Measurements from ENCODE around the gene SHISAL1.
"Not testable (repeated sequence)": the region's sequence is repeated elsewhere in the genome, so short reads cannot be mapped to it uniquely, and the experiment has no call there.

The SHISAL1 gene

GRCh38 chr22:44325718-44326490 is 13.2 kb upstream of the SHISAL1 start:
- DNase-seq = no peak

GRCh38 chr22:44323140-44323790 is 10.5 kb upstream of the SHISAL1 start:
- not testable (repeated sequence) for DNase-seq

DNA sequence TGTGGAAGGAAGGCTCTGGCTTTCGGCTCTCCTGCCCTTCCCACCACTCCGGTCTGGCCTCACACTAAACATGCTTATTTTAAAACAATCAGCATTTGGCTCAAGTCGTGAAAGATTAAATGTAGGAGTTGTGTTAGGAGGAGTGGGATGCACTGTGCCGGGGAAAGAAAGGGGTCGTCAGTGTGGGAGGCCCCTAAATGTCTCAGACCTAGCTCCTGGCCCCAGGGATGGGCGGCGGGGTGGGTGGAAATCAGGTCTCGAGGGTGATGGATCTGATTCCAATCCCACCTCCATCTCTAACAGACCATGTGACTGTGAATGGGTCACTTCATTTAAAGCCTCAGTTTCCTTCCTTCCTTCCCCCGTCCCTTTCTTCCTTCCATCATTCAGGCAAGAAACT is 6.9 kb upstream of the SHISAL1 start:
- no peak for DNase-seq

DNA sequence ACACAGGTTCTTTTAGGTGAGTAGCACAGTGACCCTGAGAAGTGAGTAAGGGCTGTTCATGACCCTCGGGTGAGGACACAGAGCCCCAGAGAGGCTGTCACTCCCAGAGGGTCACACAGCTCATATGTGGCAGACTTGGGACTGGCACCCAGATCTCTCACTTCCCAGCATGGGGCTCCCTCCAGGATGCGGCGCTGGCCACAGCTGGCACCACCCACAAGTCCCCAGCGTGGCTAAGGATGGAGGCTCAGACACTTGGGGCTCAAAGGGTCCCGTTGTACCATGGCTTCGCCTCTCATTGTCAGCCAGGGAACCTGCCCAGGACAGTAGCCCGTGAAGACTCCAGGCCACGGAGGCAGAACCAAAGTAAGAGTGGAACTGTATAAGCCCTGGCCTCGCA is 6.0 kb upstream of the SHISAL1 start:
- DNase-seq = no peak

- DNase-seq = no peak
Measured at GRCh38 chr22:44317886-44318637, 5.3 kb upstream of the SHISAL1 start.

GRCh38 chr22:44317123-44317444 is 4.3 kb upstream of the SHISAL1 start:
- DNase-seq = no peak

DNA sequence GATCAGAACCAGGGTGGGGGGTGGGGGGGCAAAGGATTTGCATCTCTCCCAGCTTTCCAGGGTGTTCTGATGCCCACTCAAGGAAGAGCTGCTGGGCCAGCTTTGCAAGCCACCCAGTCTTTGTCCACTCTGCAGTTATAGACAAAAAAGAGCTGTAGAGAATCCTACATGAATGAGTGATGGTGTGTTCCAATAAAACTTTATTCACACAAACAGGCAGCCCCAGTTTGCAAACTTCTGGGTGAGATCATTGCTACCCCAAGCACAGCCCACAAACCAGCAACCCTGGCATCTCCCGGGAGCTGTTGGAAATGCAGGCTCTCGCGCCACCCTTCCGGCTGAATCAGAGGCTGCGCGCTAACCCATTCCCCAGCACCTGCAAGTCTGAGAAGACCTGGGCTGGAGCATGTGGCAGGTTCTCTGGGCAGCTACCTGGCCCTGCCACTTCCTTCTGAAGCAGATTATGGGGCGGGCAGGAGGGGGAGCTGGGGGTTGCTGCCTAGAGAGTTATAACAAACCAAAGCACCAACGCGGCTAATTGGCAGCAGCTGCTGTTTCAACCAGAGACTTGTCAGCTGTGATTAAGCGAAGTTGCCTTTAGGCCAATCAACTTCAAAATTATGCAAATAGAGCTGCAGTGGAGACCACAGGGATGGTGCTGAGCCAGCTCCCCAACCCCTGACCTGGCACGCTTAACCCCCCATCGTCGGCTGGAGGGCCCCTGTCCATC is 3.8 kb upstream of the SHISAL1 start:
- DNase-seq = no peak

GRCh38 chr22:44314425-44315067 is 1.8 kb upstream of the SHISAL1 start:
- no peak for DNase-seq

DNA sequence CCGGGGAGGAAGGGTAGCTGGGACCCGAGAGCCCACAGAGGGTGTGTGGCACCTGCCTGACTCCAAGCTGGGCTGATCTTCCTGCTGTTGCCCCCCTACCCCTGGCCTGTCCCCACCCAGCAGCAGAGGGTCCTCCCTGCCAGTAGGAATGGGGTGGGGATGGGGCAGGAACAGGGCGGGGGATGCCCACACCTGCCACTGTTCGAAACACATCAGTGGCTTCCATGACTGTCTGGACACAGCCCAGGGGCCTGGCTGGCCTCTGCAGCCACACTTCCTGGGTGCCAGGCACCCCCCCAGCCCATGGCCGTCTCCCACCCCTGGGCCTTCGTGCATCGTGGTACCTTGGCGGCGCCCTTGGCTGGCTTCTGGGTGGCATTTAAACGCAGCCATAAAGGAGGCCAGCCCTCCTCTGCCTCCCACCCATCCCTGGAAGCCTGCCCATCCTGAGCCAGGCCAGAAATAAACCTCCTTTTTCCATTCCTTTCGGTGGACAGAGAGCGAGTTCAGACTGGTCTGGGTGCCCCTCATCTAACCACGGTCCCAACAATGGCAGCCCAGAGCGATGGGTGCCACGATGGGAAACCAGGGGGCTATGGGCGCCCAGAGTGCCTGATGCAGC is 745 bp upstream of the SHISAL1 start:
- no peak for DNase-seq

- no peak for DNase-seq
Measured at GRCh38 chr22:44311855-44312170, 938 bp downstream of the SHISAL1 start.

DNA sequence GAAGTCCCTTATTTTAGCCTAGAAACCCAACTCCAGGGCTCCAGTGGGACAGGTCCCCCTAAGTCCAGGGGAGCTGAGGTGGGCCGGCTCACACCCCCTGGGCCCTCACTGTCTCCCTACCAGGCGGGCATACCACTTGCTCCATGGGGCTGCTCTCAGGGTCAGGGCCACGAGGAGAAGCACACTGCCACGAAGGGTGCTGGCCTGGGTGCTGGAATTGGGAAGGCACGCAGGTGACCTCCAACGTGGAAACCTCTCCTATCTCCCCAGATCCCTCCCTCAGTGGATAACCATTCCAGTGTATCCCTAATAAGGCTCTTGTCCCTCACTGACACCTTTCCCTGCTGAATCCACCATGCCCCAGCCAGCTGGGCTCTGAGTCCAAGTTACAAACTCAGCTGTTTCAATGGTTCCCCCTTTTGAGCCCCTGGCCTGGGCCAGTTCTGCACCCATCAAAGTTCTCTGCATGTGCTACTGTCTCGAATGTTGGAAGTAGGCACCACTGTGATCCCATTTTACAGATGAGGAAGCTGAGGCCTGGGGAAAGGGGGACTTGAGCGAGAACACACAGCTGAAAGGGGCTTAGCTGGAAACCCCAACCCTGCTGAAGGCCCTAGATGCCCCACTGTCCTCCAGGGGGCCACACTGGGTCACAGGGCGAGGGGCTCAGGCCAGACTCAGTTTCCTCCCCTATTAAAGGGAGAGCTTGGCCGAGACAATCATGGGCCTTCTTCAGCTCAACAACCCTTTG is 1.5 kb downstream of the SHISAL1 start:
- DNase-seq = no peak

DNA sequence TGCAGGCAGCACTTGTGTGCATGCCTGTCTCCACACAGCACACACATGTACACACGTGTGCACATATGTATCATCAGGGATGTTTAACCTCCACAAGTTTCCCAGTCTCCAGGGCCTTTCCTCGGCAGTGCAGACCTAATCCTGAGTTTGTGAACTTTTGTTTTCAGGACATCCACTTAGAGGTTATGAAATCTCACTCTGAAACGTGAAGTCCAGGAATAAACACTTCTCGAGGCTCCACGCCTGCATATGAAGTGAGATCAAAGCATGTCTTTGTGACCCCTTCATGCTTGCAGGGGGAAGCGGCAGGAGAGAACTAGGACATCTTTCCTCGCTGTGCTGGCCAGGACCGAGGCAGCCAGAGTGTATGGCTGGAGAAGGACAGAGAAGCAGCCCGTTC is 3.1 kb downstream of the SHISAL1 start:
- DNase-seq = no peak

DNA sequence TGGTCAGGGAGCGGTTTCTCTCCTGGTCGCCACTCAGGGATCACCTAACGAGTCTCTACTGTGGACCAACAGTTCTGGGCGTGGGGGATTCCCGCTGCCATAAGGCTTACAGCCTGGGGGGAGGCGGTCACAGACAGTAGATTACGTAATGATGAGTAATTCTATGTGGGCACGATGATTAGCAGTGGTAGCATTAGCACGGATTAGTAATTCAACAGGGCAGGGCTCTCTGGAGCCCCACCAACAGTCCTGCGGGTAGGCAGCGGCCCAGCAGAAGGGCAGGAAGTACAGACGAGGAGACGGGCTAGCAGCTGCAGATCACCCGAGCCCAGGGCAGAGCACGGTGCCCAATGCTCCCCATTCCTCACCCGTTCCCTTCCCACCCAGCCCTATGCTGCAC is 3.6 kb downstream of the SHISAL1 start:
- no peak for DNase-seq

GRCh38 chr22:44307509-44308169 is 5.1 kb downstream of the SHISAL1 start:
- DNase-seq = no peak

GRCh38 chr22:44305888-44306287 is 6.9 kb downstream of the SHISAL1 start:
- no peak for DNase-seq

DNA sequence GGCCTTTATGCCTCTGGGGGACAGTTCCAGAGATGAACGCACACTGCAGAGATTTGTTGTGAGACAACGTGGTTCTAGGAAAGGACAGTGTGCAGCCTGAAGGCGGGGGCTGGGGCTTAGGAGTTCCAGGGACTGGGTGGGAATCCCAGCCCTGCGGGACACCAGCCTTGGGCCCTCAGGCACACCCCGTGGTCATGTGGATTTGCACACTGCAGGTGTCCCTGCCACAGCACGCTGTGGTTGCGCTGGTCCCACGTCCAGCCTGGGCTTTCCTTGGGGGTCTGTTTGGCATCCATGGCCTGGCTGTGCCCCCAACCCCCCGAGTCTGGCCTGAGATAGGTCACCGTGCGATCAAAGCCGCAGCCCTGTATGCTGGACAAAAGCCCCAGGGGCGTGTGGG is 7.3 kb downstream of the SHISAL1 start:
- no peak for DNase-seq

DNA sequence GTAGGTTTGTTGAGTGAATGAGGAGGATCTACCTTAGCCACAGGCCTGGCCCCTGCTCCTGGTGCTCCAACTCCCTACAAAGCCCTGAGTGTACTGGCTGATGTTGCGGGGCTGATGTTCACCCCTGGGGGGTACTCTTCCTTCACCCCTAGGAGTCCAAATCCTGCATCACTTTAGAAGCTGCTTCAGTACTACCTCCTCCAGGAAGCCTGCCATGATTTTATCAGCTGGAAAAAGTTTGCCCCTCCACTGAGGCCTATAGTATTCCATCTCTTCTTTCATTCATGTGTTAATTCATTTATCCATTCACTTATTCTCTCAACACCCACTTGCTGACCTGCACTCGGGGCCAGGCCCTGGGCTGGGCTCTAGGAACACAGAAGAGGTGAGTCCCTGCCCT is 7.8 kb downstream of the SHISAL1 start:
- DNase-seq = no peak

- DNase-seq = no peak
Measured at GRCh38 chr22:44304354-44304753, 8.4 kb downstream of the SHISAL1 start.

GRCh38 chr22:44302363-44302762 is 10.4 kb downstream of the SHISAL1 start:
- not testable (repeated sequence) for DNase-seq

GRCh38 chr22:44301039-44301438 is 11.7 kb downstream of the SHISAL1 start:
- no peak for DNase-seq

GRCh38 chr22:44299124-44299523 is 13.6 kb downstream of the SHISAL1 start:
- no peak for DNase-seq
